Naive B cell (primary cell): Measurements from ENCODE around the gene FILIP1. TPM values are rescaled to one million over a fixed set of nuclear protein-coding genes. Genes with fewer than 3 reads are reported as not detected.
"Not testable (repeated sequence)": the region's sequence is repeated elsewhere in the genome, so short reads cannot be mapped to it uniquely, and the experiment has no call there.

Source experiments
- ATAC-seq, 2 donors: fragments of 150-1000 bp; cut with Tn5 transposase; 2 replicates each; pipeline ENCODE4 v1.10.0; 2021; ENCODE audit warnings: low read depth in 2 of 2, mild to moderate bottlenecking in 2 of 2, moderate library complexity in 2 of 2
- DNase-seq: peaks from one replicate; pipeline ENCODE4 v3.0.0; 2022
- H3K27ac Mint-ChIP-seq, 6 donors: one replicate each; pipeline ENCODE4 v1.8.0; 2020 to 2022; ENCODE audit warnings: mild to moderate bottlenecking in 6 of 6, mixed read lengths in 6 of 6, moderate library complexity in 5 of 6, inconsistent platforms in 2 of 6
- H3K27me3 Mint-ChIP-seq, 3 donors: one replicate each; pipeline ENCODE4 v1.8.0; 2021 to 2022; ENCODE audit warnings: mixed read lengths in 3 of 3, mild to moderate bottlenecking in 1 of 3
- H3K36me3 Mint-ChIP-seq, 2 donors: one replicate each; pipeline ENCODE4 v1.8.0; 2020 to 2022; ENCODE audit warnings: mixed read lengths in 2 of 2, inconsistent platforms in 1 of 2, mild to moderate bottlenecking in 1 of 2
- H3K4me1 Mint-ChIP-seq, 3 donors: one replicate each; pipeline ENCODE4 v1.8.0; 2020 to 2022; ENCODE audit warnings: mixed read lengths in 3 of 3, inconsistent platforms in 1 of 3, mild to moderate bottlenecking in 1 of 3, moderate library complexity in 1 of 3
- H3K4me3 Mint-ChIP-seq, 8 donors: one replicate each; pipeline ENCODE4 v1.8.0; 2020 to 2022; ENCODE audit warnings: mild to moderate bottlenecking in 8 of 8, mixed read lengths in 8 of 8, moderate library complexity in 8 of 8, inconsistent platforms in 2 of 8
- H3K9me3 Mint-ChIP-seq, 7 donors: one replicate each; pipeline ENCODE4 v1.8.0; 2020 to 2022; ENCODE audit warnings: mixed read lengths in 7 of 7, mild to moderate bottlenecking in 5 of 7, inconsistent platforms in 2 of 7, moderate library complexity in 1 of 7
- polyA plus RNA-seq, 6 donors: library from polyadenylated mRNA; unstranded; fragments of 300-500 nt; fragmentation: Illumina TruSeq; gene quantifications; one replicate each; pipeline ENCODE4 v1.2.3, GENCODE V29; 2021; ENCODE audit warnings: low read depth in 6 of 6

The FILIP1 gene
- polyA plus RNA-seq, 6 donors from 2014 or later, result not detected

DNA sequence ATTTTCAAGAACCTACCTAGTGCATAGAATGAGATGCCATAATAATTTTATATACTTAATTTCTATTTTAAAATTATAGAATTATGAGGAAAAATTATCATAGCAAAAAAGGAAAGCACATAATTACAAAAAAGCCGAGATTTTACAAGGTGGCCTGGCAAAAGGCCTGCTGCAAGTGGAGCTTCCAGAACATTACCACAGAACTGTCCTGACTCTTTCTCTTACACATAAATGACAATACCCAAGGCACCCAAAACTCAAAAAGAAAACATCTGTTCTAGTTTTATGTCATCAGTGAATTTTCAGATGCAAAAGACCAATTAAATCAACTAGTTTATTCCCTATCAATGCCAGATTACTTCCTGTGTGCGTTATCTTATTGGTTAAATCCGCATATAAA, 74.2 kb downstream of the FILIP1 start:
- Mint-ChIP-seq H3K27ac (no peak overlapping the region), H3K4me3 (no peak overlapping the region), H3K36me3 (no peaks in the 10 kb centered on the region), H3K9me3 (no peaks in the 10 kb centered on the region), H3K4me1 (no peaks in the 10 kb centered on the region), H3K27me3 (peaks cover 9 to 16% (median 13%) of the 10 kb centered on the region in 3 donors)
- no peak for ATAC-seq
- DNase-seq, result no peak

GRCh38 chr6:75418233-75418632, 75.4 kb downstream of the FILIP1 start:
- ATAC-seq, result no peak
- H3K9me3 Mint-ChIP-seq, result no peaks in the 10 kb centered on the region

DNA sequence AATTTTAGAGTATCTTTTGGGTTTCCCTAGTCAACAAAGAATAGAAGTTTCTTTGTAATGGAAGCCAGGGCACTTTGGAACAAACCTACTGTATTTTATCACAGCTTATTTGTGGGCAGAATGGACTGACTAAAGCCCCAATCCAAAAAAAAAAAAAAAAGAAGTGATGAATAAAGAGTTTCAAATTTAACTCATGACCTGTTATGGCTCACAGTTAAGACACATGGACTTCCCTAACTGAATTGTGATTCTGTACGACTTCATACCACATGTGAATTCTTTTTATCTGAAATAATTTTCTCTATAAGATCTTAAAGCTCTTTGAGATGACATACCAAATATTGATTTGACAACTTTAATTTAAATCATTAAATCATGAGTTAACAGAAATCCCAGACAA, 77.2 kb downstream of the FILIP1 start:
- Mint-ChIP-seq H3K36me3 (no peaks in the 10 kb centered on the region), H3K27me3 (peaks cover 19 to 27% (median 24%) of the 10 kb centered on the region in 3 donors), H3K4me3 (no peak overlapping the region), H3K27ac (no peak overlapping the region), H3K9me3 (no peaks in the 10 kb centered on the region), H3K4me1 (no peaks in the 10 kb centered on the region)
- no peak for DNase-seq
- ATAC-seq, result no peak

More at GRCh38 chr6:75418233-75418632, 75.4 kb downstream of the FILIP1 start:
- no peak for DNase-seq
- Mint-ChIP-seq H3K27ac (no peak overlapping the region), H3K36me3 (no peaks in the 10 kb centered on the region), H3K4me1 (no peaks in the 10 kb centered on the region), H3K4me3 (no peak overlapping the region), H3K27me3 (peaks cover 14 to 25% (median 19%) of the 10 kb centered on the region in 3 donors)

DNA sequence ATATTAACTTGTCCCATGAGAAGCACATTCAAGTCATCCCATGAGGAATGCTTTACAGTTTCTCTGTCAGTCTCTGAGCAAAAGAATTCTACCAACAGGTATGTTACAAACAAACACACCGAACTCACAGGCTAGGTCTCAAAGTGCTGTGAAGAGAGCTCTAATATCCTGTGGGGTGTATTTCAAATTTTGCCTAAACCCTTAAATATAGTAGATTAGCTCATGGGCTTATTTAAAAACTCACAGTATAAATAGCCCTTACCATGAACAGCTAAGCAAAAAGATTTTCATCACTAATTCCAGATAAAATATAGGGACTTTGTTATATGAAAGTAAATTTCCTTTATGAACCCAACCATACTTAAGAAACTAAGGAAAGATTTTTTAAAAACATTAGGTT, 77.8 kb downstream of the FILIP1 start:
- no peak overlapping the region for H3K4me3 Mint-ChIP-seq
- no peak for ATAC-seq
- H3K36me3 Mint-ChIP-seq, result no peaks in the 10 kb centered on the region
- H3K4me1 Mint-ChIP-seq, result no peaks in the 10 kb centered on the region
- peaks cover 0 to 3% (median 0%) of the 10 kb centered on the region in 7 donors for H3K9me3 Mint-ChIP-seq
- peaks cover 19 to 27% (median 21%) of the 10 kb centered on the region in 3 donors for H3K27me3 Mint-ChIP-seq
- DNase-seq, result no peak
- H3K27ac Mint-ChIP-seq, result no peak overlapping the region

DNA sequence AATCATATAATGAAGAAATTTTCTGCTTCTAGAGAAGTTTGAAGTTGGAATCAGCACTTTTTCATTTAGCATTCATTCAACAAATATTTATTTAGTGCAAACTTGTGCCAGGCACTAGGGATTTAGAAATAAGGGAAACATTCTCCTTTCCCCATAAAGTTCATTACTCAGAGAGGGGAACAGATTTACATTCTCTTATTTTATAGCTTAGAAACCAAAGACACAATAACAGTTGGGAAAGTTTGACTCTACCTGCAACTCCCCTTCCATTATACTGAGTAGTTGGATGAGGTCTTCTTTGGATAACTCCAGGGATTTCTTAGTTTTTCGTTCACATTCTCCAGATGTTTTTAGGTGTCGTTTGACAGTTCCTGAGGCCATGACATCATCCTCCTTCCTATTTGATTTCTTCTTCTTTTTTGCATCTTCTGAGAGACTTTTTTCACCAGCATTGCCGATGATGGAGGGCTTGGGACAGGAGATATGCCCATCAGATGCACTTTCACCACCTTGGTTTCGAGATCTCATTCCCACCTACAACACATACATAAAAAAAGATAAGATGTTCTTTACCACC, 79.1 kb downstream of the FILIP1 start:
- H3K9me3 Mint-ChIP-seq, result peaks cover 0 to 10% (median 4%) of the 10 kb centered on the region in 7 donors
- peaks cover 16 to 27% (median 19%) of the 10 kb centered on the region in 3 donors for H3K27me3 Mint-ChIP-seq
- H3K4me3 Mint-ChIP-seq, result no peak overlapping the region
- no peaks in the 10 kb centered on the region for H3K36me3 Mint-ChIP-seq
- H3K27ac Mint-ChIP-seq, result no peak overlapping the region
- DNase-seq (no peak), ATAC-seq (no peak)
- no peaks in the 10 kb centered on the region for H3K4me1 Mint-ChIP-seq

DNA sequence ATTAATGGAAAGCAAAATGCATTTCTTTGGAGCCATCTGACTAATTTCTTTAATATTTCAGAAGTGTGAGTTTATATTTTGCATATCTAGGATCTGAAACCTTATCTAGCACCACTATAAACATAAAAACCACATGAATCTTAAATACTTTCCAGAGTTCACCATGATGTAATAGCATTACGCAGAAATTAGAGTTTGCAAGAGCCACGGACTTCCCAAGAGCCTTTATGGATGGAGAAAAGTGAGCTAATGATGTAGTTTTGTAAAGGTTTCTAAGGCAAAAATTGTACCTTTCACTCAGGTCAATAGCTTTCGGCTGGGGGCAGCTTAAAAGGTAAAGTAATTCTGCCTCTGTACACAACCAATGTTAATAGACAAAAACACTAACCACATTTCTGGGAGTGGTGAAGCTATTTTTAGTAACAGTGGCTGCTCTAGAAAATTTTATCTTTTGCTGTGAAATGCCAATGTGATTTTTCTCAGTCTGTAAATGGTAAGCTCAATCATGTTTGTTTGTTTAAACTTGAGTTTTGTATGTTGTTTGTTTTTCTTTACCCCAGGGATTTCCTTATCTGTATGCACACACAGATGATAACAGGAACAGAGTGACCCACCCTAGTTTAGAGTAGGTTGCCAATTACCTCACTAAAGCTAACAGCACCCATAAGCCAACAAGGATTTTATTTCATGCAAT, 80.5 kb downstream of the FILIP1 start:
- Mint-ChIP-seq H3K4me1 (no peaks in the 10 kb centered on the region), H3K4me3 (no peak overlapping the region), H3K36me3 (no peaks in the 10 kb centered on the region), H3K27me3 (peaks cover 16 to 26% (median 16%) of the 10 kb centered on the region in 3 donors), H3K27ac (no peak overlapping the region), H3K9me3 (peaks cover 0 to 10% (median 4%) of the 10 kb centered on the region in 7 donors)
- ATAC-seq (no peak), DNase-seq (no peak)

GRCh38 chr6:75410564-75410963, 83.0 kb downstream of the FILIP1 start:
- not testable (repeated sequence) for H3K27ac Mint-ChIP-seq, H3K9me3 Mint-ChIP-seq, H3K4me1 Mint-ChIP-seq, DNase-seq, ATAC-seq, H3K36me3 Mint-ChIP-seq, H3K4me3 Mint-ChIP-seq
- H3K27me3 Mint-ChIP-seq, result peaks cover 10 to 21% (median 16%) of the 10 kb centered on the region in 3 donors

DNA sequence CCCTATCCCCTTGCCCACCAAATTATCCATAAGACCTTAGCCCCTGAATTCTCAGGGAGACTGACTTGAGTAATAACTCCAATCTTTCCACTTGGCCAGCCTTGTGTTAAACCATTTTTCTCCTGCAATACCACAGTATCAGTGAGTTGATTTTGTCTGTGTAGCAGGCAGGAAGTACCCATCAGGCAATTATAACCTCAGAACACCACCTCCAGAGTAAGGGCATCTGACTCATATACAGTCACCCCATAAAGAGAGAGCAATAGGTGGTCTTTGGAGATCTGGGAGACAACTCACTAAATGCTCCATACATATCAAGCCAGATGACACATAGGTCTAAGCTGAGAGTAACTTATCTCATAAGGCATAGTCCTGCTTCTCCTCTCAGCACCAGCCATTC, 83.7 kb downstream of the FILIP1 start:
- ATAC-seq (no peak), DNase-seq (no peak)
- H3K4me3 Mint-ChIP-seq, result no peak overlapping the region
- no peaks in the 10 kb centered on the region for H3K36me3 Mint-ChIP-seq
- peaks cover 0 to 10% (median 4%) of the 10 kb centered on the region in 7 donors for H3K9me3 Mint-ChIP-seq
- no peaks in the 10 kb centered on the region for H3K4me1 Mint-ChIP-seq
- H3K27ac Mint-ChIP-seq, result peak overlapping the region in 1 of 6 donors; percentile 4
- H3K27me3 Mint-ChIP-seq, result peaks cover 10 to 19% (median 15%) of the 10 kb centered on the region in 3 donors

GRCh38 chr6:75409286-75409685, 84.3 kb downstream of the FILIP1 start:
- Mint-ChIP-seq H3K27me3 (peaks cover 9 to 14% (median 13%) of the 10 kb centered on the region in 3 donors), H3K9me3 (peaks cover 0 to 10% (median 4%) of the 10 kb centered on the region in 7 donors), H3K27ac (no peak overlapping the region), H3K36me3 (no peaks in the 10 kb centered on the region), H3K4me3 (no peak overlapping the region), H3K4me1 (no peaks in the 10 kb centered on the region)
- ATAC-seq (no peak), DNase-seq (no peak)

GRCh38 chr6:75403563-75404080, 90.0 kb downstream of the FILIP1 start:
- no peak for DNase-seq
- Mint-ChIP-seq H3K4me1 (no peaks in the 10 kb centered on the region), H3K4me3 (no peak overlapping the region), H3K27me3 (peaks cover 0 to 12% (median 0%) of the 10 kb centered on the region in 3 donors), H3K36me3 (no peaks in the 10 kb centered on the region), H3K27ac (no peak overlapping the region), H3K9me3 (no peaks in the 10 kb centered on the region)
- ATAC-seq, result no peak

DNA sequence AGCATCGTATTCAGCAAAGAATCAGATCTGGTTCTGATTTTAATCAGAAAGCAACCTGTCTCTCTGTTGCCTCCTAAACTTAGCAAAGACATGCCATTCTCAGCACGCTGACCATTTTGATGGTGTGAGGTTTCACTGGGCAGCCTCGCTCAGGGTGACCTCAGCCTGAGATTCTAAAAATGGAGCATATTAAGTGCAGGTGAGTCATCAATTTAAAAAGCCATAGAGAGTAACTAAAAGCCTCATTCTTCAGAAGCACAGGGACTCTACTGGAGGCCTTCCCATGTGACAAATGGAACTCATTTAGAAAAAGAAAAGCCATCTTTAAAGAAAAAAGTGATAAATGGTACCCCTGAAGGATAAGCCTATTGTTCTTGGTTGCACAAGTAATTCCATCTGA, 91.3 kb downstream of the FILIP1 start:
- DNase-seq (no peak), ATAC-seq (no peak)
- Mint-ChIP-seq H3K27me3 (peaks cover 0 to 12% (median 0%) of the 10 kb centered on the region in 3 donors), H3K27ac (no peak overlapping the region), H3K36me3 (no peaks in the 10 kb centered on the region), H3K4me1 (no peaks in the 10 kb centered on the region), H3K4me3 (no peak overlapping the region), H3K9me3 (no peaks in the 10 kb centered on the region)

GRCh38 chr6:75397656-75398465, 95.7 kb downstream of the FILIP1 start:
- Mint-ChIP-seq H3K27ac (no peak overlapping the region), H3K4me3 (no peak overlapping the region), H3K4me1 (no peaks in the 10 kb centered on the region), H3K36me3 (no peaks in the 10 kb centered on the region), H3K9me3 (no peaks in the 10 kb centered on the region), H3K27me3 (peaks cover 0 to 15% (median 0%) of the 10 kb centered on the region in 3 donors)
- no peak for DNase-seq
- no peak for ATAC-seq

- no peaks in the 10 kb centered on the region for H3K4me1 Mint-ChIP-seq
Observed at GRCh38 chr6:75397171-75397570, 96.4 kb downstream of the FILIP1 start.

More at GRCh38 chr6:75397171-75397570, 96.4 kb downstream of the FILIP1 start:
- no peaks in the 10 kb centered on the region for H3K9me3 Mint-ChIP-seq
- H3K27me3 Mint-ChIP-seq, result peaks cover 0 to 15% (median 0%) of the 10 kb centered on the region in 3 donors
- H3K27ac Mint-ChIP-seq, result no peak overlapping the region
- H3K36me3 Mint-ChIP-seq, result no peaks in the 10 kb centered on the region
- no peak overlapping the region for H3K4me3 Mint-ChIP-seq
- no peak for ATAC-seq
- no peak for DNase-seq
